Measurements from ENCODE around the gene CLIC1.

The CLIC1 gene

GRCh38 chr6:31736021-31736767 is at the start of gene CLIC1:
CLIC1 (minus strand) TSS chr6:31736530; CDS start chr6:31736300, 230 bp downstream.
- H3K36me3 ChIP-seq (replicated peaks): peaks cover 33% of the 10 kb centered on the region
- no peaks in the 10 kb centered on the region for H3K27me3 ChIP-seq (replicated peaks)
- peak within 1 kb of the TSS; percentile 81 for H3K27ac ChIP-seq
- peak within 1 kb of the TSS; percentile 96 for H3K4me3 ChIP-seq (ENCODE audit: low read depth, low read length)
- in situ Hi-C loops (cut with HindIII; ENCODE audit: low pct_ligation_motif_present, low sequenced_read_pairs): no loop called here
- peak; percentile 78 for DNase-seq
- TF ChIP-seq, protein P1, sequence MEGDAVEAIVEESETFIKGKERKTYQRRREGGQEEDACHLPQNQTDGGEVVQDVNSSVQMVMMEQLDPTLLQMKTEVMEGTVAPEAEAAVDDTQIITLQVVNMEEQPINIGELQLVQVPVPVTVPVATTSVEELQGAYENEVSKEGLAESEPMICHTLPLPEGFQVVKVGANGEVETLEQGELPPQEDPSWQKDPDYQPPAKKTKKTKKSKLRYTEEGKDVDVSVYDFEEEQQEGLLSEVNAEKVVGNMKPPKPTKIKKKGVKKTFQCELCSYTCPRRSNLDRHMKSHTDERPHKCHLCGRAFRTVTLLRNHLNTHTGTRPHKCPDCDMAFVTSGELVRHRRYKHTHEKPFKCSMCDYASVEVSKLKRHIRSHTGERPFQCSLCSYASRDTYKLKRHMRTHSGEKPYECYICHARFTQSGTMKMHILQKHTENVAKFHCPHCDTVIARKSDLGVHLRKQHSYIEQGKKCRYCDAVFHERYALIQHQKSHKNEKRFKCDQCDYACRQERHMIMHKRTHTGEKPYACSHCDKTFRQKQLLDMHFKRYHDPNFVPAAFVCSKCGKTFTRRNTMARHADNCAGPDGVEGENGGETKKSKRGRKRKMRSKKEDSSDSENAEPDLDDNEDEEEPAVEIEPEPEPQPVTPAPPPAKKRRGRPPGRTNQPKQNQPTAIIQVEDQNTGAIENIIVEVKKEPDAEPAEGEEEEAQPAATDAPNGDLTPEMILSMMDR (IDR thresholded peaks at IDR 0.05; ENCODE audit: low read depth, low read length, missing control alignments): no peak

DNA sequence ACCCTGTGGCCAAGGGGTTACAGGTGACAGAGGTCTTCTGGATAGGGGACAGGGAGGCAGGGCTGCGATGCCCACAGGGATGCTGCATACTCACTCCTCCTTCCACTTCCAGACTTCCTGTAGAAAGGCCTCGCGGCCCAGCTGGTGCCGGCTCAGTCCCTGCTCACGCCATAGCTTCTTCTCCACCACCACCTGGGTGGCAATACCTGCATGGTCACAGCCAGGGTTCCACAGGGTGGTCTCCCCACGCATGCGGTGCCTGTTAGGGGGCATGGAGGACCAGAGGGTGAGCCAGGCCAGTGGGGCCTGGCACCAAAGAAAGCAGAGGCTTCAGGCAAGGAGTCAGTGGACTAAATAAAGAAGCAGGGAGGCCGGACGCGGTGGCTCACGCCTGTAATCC is 49.1 kb upstream of the CLIC1 start:
- no peak for DNase-seq
- Histone ChIP-seq H3K4me3 (ENCODE audit: low read depth, low read length) (no peak overlapping the region), H3K27ac (no peak overlapping the region), H3K36me3 (replicated peaks) (peaks cover 66% of the 10 kb centered on the region), H3K27me3 (replicated peaks) (no peaks in the 10 kb centered on the region)
- in situ Hi-C loops (cut with HindIII; ENCODE audit: low pct_ligation_motif_present, low sequenced_read_pairs): no loop called here
- TF ChIP-seq, protein P1 (IDR thresholded peaks at IDR 0.05; ENCODE audit: low read depth, low read length, missing control alignments): no peak

- TF ChIP-seq, protein P1 (IDR thresholded peaks at IDR 0.05; ENCODE audit: low read depth, low read length, missing control alignments): no peak
- H3K36me3 ChIP-seq (replicated peaks): peaks cover 71% of the 10 kb centered on the region
These were observed 48.0 kb upstream of the CLIC1 start for GRCh38 chr6:31784098-31784925.

GRCh38 chr6:31782126-31782855 is 46.0 kb upstream of the CLIC1 start:
- TF ChIP-seq, protein P1 (IDR thresholded peaks at IDR 0.05; ENCODE audit: low read depth, low read length, missing control alignments): no peak
- no peaks in the 10 kb centered on the region for H3K27me3 ChIP-seq (replicated peaks)
- no peak for DNase-seq
- peaks cover 89% of the 10 kb centered on the region for H3K36me3 ChIP-seq (replicated peaks)
- in situ Hi-C loops (cut with HindIII; ENCODE audit: low pct_ligation_motif_present, low sequenced_read_pairs): no loop called here
- H3K4me3 ChIP-seq (ENCODE audit: low read depth, low read length): no peak overlapping the region
- no peak overlapping the region for H3K27ac ChIP-seq

More at GRCh38 chr6:31784098-31784925, 48.0 kb upstream of the CLIC1 start:
- Histone ChIP-seq H3K27ac (no peak overlapping the region), H3K4me3 (ENCODE audit: low read depth, low read length) (no peak overlapping the region), H3K27me3 (replicated peaks) (no peaks in the 10 kb centered on the region)
- in situ Hi-C loops (cut with HindIII; ENCODE audit: low pct_ligation_motif_present, low sequenced_read_pairs): no loop called here
- no peak for DNase-seq

GRCh38 chr6:31781244-31782125 is 45.2 kb upstream of the CLIC1 start:
- Histone ChIP-seq H3K36me3 (replicated peaks) (peaks cover 89% of the 10 kb centered on the region), H3K4me3 (ENCODE audit: low read depth, low read length) (no peak overlapping the region), H3K27me3 (replicated peaks) (no peaks in the 10 kb centered on the region), H3K27ac (no peak overlapping the region)
- DNase-seq: no peak
- in situ Hi-C loops (cut with HindIII; ENCODE audit: low pct_ligation_motif_present, low sequenced_read_pairs): no loop called here
- TF ChIP-seq, protein P1 (IDR thresholded peaks at IDR 0.05; ENCODE audit: low read depth, low read length, missing control alignments): no peak

Data from brain microvascular endothelial cell (primary cell).